NT2/D1 (cell line): ENCODE data around the gene VPS37C.

ENCODE experiments used
- DNase-seq: peaks from one replicate; pipeline ENCODE4 v3.0.0-alpha.2; 2011; ENCODE audit warnings: low read depth, low spot score
- H3K27me3 ChIP-seq: 2 replicates; pipeline ENCODE4 v1.6.0; 2011; ENCODE audit warnings: mild to moderate bottlenecking; ENCODE audit not compliant: insufficient read length, insufficient read depth
- H3K36me3 ChIP-seq: 2 replicates; pipeline ENCODE4 v1.6.1; 2011; ENCODE audit warnings: mild to moderate bottlenecking, low read length, mixed read lengths; ENCODE audit not compliant: insufficient read depth, insufficient read length
- H3K4me1 ChIP-seq: 2 replicates; pipeline ENCODE4 v1.5.1; 2011; ENCODE audit not compliant: insufficient read depth, insufficient read length
- H3K4me3 ChIP-seq: 2 replicates; pipeline ENCODE4 v1.5.1; 2011; ENCODE audit warnings: low read depth; ENCODE audit not compliant: insufficient read length
- H3K9ac ChIP-seq: 2 replicates; pipeline ENCODE4 v1.6.0; 2011; ENCODE audit warnings: low read depth; ENCODE audit not compliant: insufficient read length
- H3K9me3 ChIP-seq: 2 replicates; pipeline ENCODE4 v1.5.1; 2011; ENCODE audit warnings: mild to moderate bottlenecking, low read length; ENCODE audit not compliant: insufficient read depth
- SUZ12 ChIP-seq: IDR thresholded peaks from 2 replicates; pipeline ENCODE4 v1.6.1; 2011; ENCODE audit not compliant: insufficient read length, insufficient read depth; ENCODE audit errors: extremely low read depth
- YY1 ChIP-seq: IDR thresholded peaks from 2 replicates; pipeline ENCODE4 v1.6.1; 2011; ENCODE audit not compliant: insufficient read length, insufficient read depth
- ZNF274 ChIP-seq: IDR thresholded peaks from 2 replicates; pipeline ENCODE4 v1.6.1; 2011; ENCODE audit warnings: mild to moderate bottlenecking, low read depth, low read length

VPS37C gene

DNA sequence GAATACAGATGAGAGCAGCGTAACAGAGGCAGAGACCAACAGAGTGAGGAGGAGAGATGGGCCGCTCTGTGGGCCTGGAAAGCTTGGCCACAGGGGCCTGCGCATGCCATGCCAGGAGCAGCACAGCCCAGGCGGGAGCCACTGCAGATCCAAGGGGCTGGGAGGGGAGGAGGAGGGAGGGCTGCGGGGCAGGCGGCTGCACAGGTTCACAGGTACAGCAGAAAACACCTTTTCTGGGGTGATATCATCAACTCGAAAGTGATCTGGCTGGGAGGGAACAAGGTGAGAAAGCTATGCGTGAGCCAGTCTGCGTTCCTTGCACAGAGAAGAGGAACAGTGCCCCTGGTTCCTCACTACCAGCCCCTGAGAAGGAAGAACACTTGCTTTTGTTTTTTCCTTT lies 14.8 kb downstream of the VPS37C start:
- H3K4me1 ChIP-seq, result peaks cover 18% of the 10 kb centered on the region
- no peaks in the 10 kb centered on the region for H3K27me3 ChIP-seq
- DNase-seq, result no peak
- TF ChIP-seq SUZ12 (no peak), ZNF274 (no peak), YY1 (no peak)
- H3K4me3 ChIP-seq, result no peak overlapping the region
- H3K9ac ChIP-seq, result no peak overlapping the region
- peaks cover 16% of the 10 kb centered on the region for H3K36me3 ChIP-seq
- H3K9me3 ChIP-seq, result no peaks in the 10 kb centered on the region

DNA sequence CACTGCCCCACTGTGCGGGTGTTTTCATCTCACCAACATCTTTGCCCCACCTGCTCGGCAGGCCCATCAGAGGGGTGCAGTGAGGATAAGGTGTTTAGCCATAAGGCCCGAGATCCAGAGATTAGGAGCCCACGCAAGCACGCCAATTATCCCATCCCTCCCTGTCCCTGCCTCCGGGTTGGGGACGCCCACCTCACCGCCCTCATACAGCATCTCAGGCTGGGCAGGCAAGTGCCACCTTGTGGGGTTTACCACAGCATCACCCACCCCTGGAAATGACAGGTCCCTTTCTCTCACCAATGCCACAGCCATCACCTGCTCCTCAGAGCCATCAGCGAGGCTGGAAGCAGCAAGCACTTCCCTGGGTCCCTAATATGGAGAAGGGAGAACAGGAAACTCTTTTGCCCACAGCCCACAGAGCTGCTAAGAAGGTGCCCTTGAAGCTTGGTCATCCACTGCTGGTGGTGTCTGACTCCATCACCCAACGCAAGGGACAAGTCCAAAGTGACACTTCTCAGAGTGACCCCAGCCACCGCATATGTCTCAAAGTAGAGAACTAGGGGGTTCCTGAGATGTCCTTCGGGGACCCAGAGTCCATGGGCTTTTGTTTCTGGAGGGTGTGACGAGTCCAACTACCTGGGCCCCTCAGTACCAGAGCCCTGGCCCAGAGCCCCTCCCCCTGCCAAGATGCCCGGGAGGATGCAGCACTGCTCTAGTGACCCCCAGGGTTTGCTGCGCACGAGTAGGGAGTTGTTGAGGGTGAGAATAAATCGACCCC lies 15.8 kb downstream of the VPS37C start:
- H3K27me3 ChIP-seq, result no peaks in the 10 kb centered on the region
- H3K9ac ChIP-seq, result no peak overlapping the region
- no peak for DNase-seq
- peaks cover 17% of the 10 kb centered on the region for H3K36me3 ChIP-seq
- TF ChIP-seq ZNF274 (no peak), YY1 (no peak), SUZ12 (no peak)
- H3K9me3 ChIP-seq, result no peaks in the 10 kb centered on the region
- H3K4me1 ChIP-seq, result peaks cover 17% of the 10 kb centered on the region
- H3K4me3 ChIP-seq, result no peak overlapping the region

DNA sequence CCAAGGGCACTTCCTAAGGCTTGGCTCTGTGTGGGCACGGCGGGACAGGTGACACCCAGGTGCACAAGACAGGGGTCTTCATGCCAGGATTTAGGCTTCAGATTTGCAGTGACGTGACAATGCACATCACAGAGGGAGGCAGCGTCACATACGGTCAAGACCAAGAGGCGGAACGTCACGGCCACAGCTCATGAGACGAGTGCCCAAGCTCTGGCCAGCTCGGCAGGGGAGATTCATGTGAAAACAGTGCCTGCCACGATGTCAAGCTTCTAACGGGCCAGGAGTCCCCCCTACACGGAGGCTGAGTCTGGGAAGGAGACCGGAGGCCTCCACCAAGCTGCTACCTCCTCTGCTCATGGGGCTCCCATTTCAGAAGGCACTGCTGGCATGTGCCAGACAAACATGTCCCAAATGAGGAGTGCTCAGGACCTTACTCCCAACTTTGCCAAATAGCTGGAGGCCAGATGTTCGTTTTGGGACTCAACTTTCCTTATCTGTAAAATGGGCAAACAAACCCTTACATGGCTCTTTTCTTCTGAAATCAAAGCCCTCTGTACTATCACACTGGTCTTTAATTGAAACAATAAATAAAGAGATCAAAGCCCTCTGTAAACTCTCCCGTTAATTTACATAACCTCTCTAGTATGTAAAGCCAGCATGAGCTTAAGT lies 16.6 kb downstream of the VPS37C start:
- Histone ChIP-seq H3K9me3 (no peaks in the 10 kb centered on the region), H3K4me3 (no peak overlapping the region), H3K4me1 (peaks cover 11% of the 10 kb centered on the region), H3K9ac (no peak overlapping the region), H3K27me3 (no peaks in the 10 kb centered on the region), H3K36me3 (peaks cover 17% of the 10 kb centered on the region)
- no peak for DNase-seq
- TF ChIP-seq ZNF274 (no peak), YY1 (no peak), SUZ12 (no peak)

DNA sequence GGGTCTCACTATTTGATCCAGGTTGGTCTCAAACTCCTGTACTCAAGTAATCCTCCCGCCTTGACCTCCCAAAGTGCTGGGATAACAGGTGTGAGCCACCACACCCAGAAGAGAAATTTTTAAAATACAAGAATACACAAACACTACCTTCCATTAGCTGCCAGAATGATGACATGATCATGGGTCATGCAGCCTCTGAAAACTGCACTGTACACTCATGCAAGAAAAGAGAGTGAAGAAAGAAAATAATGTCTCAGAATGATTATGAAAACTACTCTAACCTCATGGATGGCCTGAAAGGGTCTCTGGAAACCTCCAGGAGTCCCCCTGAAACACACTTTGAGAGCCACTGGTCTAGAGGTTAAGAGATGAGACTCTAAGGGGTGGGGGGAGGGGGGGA lies 18.8 kb downstream of the VPS37C start:
- H3K27me3 ChIP-seq, result no peaks in the 10 kb centered on the region
- no peak for TF ChIP-seq ZNF274
- TF ChIP-seq YY1, result no peak
- TF ChIP-seq SUZ12, result no peak
- H3K9me3 ChIP-seq, result no peaks in the 10 kb centered on the region
- H3K4me1 ChIP-seq, result peaks cover 17% of the 10 kb centered on the region
- H3K36me3 ChIP-seq, result peaks cover 24% of the 10 kb centered on the region
- H3K9ac ChIP-seq, result no peak overlapping the region
- no peak for DNase-seq
- no peak overlapping the region for H3K4me3 ChIP-seq

DNA sequence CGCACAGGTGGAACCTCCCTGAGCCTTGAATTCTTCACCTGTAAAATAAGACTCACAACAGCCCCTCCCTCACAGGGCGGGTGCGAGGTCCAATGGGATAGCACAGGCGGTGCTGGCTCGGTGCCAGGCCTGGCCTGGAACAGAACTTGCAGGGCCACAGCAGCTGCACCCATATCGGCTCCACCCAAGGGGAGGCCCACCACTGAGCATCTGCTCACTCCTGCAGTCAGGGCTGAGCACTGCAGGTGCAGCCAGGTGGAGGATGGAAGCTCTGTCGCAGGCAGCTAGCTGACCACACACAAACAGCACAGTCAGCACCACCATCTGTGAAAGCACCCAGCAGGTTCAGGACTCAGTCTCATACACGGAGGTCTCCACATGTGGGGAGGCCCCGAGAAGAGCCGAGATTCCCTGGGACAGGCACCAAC lies 19.6 kb downstream of the VPS37C start:
- no peak for DNase-seq
- Histone ChIP-seq H3K36me3 (peaks cover 29% of the 10 kb centered on the region), H3K27me3 (no peaks in the 10 kb centered on the region), H3K4me3 (no peak overlapping the region), H3K9me3 (no peaks in the 10 kb centered on the region), H3K9ac (no peak overlapping the region), H3K4me1 (peaks cover 18% of the 10 kb centered on the region)
- TF ChIP-seq YY1 (no peak), SUZ12 (no peak), ZNF274 (no peak)

DNA sequence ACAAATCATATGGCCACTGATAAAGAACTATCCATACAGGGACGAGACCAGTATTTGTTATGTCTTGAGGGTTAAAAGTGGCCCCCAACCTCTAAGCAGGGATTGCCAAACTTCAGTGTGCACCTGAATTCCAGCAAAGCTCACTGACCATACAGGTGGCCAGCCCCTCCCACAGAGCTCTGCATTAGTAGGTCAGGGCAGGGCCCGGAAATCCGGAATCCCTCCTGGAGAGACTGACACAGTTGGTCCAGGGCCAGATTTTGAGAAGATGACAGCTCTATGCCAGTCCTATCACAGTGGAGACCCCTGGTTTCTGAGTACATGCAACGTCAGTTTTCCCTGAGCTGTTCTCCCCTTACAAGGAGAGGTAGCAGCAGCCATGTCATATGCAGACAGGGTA lies 20.8 kb downstream of the VPS37C start:
- Histone ChIP-seq H3K9ac (no peak overlapping the region), H3K27me3 (no peaks in the 10 kb centered on the region), H3K4me1 (peaks cover 16% of the 10 kb centered on the region), H3K36me3 (peaks cover 29% of the 10 kb centered on the region), H3K9me3 (no peaks in the 10 kb centered on the region), H3K4me3 (no peak overlapping the region)
- DNase-seq, result no peak
- TF ChIP-seq YY1 (no peak), SUZ12 (no peak), ZNF274 (no peak)

DNA sequence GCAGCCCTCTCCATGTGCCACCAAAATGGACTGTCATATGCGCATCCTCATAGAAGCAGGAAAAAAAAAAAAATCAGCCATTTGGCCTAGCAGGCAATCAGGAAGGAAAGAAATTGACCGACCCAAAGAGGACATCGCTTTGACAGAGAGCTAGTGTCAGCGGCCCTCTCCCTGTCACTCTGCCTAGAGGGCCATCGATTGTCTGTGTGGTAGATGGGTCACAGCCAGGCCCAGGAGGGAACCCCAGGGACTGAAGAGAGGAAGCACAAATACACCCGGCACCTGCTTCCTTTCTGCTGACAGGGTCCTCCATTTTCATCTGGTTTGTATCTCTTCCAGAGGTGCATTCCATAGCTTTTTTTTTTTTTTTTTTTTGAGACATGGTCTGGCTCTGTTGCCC lies 21.8 kb downstream of the VPS37C start:
- H3K9ac ChIP-seq, result no peak overlapping the region
- no peaks in the 10 kb centered on the region for H3K27me3 ChIP-seq
- H3K4me1 ChIP-seq, result peaks cover 26% of the 10 kb centered on the region
- no peak for DNase-seq
- no peak overlapping the region for H3K4me3 ChIP-seq
- no peaks in the 10 kb centered on the region for H3K9me3 ChIP-seq
- peaks cover 27% of the 10 kb centered on the region for H3K36me3 ChIP-seq
- no peak for TF ChIP-seq ZNF274
- TF ChIP-seq SUZ12, result no peak
- no peak for TF ChIP-seq YY1
